Stimulated activated naive CD4-positive, alpha-beta T cell (primary cell): ENCODE results near the gene SLC22A15.
A peak's percentile ranks its signal among the peaks of the same experiment; 100 is the strongest.
"Not testable (repeated sequence)": the region's sequence is repeated elsewhere in the genome, so short reads cannot be mapped to it uniquely, and the experiment has no call there.

Source experiments
- DNase-seq, 6 experiments: peaks; one replicate each; lab custom pipeline; 2025; lab: John Stamatoyannopoulos, UW

SLC22A15 gene

GRCh38 chr1:115980998-115981993 lies 5.0 kb downstream of the SLC22A15 start:
- DNase-seq, result no peak

- DNase-seq, result no peak
Measured at GRCh38 chr1:115982400-115982799, 6.1 kb downstream of the SLC22A15 start.

GRCh38 chr1:115983584-115983983 lies 7.3 kb downstream of the SLC22A15 start:
- DNase-seq, result no peak

GRCh38 chr1:115987623-115988022 lies 11.3 kb downstream of the SLC22A15 start:
- no peak for DNase-seq

GRCh38 chr1:115988953-115989352 lies 12.6 kb downstream of the SLC22A15 start:
- no peak for DNase-seq

- no peak for DNase-seq
Measured at GRCh38 chr1:115989699-115990098, 13.4 kb downstream of the SLC22A15 start.

GRCh38 chr1:115991909-115992308 lies 15.6 kb downstream of the SLC22A15 start:
- no peak for DNase-seq

- DNase-seq, result not testable (repeated sequence)
Measured at GRCh38 chr1:115997921-115998320, 21.6 kb downstream of the SLC22A15 start.

- DNase-seq, result no peak
Measured at GRCh38 chr1:116001739-116002487, 25.6 kb downstream of the SLC22A15 start.

- DNase-seq, result no peak
Measured at GRCh38 chr1:116002781-116003420, 26.6 kb downstream of the SLC22A15 start.

- no peak for DNase-seq
Measured at GRCh38 chr1:116003823-116004222, 27.5 kb downstream of the SLC22A15 start.

GRCh38 chr1:116006486-116006964 lies 30.2 kb downstream of the SLC22A15 start:
- DNase-seq, result peak in 3 of 6 experiments; percentile 15 to 19 (median 17)

GRCh38 chr1:116008656-116009390 lies 32.5 kb downstream of the SLC22A15 start:
- no peak for DNase-seq

- DNase-seq, result no peak
Measured at GRCh38 chr1:116012716-116013115, 36.4 kb downstream of the SLC22A15 start.

GRCh38 chr1:116015679-116016078 lies 39.4 kb downstream of the SLC22A15 start:
- DNase-seq, result no peak

GRCh38 chr1:116018007-116018406 lies 41.7 kb downstream of the SLC22A15 start:
- no peak for DNase-seq

- no peak for DNase-seq
Measured at GRCh38 chr1:116019653-116020253, 43.4 kb downstream of the SLC22A15 start.

GRCh38 chr1:116020668-116021272 lies 44.5 kb downstream of the SLC22A15 start:
- peak in 3 of 6 experiments; percentile 5 to 18 (median 5) for DNase-seq

GRCh38 chr1:116024626-116025025 lies 48.3 kb downstream of the SLC22A15 start:
- DNase-seq, result no peak

GRCh38 chr1:116026631-116027030 lies 50.3 kb downstream of the SLC22A15 start:
- DNase-seq, result no peak
